HG03442 (cell line): ENCODE data around the gene LYSMD4.

Experiments
- ATAC-seq: cut with Tn5 transposase; IDR thresholded peaks from one replicate; pipeline ENCODE4 v1.9.1; 2021; ENCODE audit warnings: mild to moderate bottlenecking, moderate library complexity; ENCODE audit not compliant: unreplicated experiment

LYSMD4 gene

GRCh38 chr15:99732124-99732750, 1.0 kb downstream of the LYSMD4 start:
- no peak for ATAC-seq

GRCh38 chr15:99731336-99732123, 1.7 kb downstream of the LYSMD4 start:
- no peak for ATAC-seq

- no peak for ATAC-seq
These were observed 3.3 kb downstream of the LYSMD4 start for GRCh38 chr15:99729920-99730319.

GRCh38 chr15:99729327-99729726, 3.9 kb downstream of the LYSMD4 start:
- no peak for ATAC-seq

- no peak for ATAC-seq
These were observed 4.3 kb downstream of the LYSMD4 start for GRCh38 chr15:99728916-99729315.

GRCh38 chr15:99727733-99728132, 5.5 kb downstream of the LYSMD4 start:
- no peak for ATAC-seq

GRCh38 chr15:99727330-99727729, 5.9 kb downstream of the LYSMD4 start:
- ATAC-seq, result no peak

GRCh38 chr15:99726333-99726732, 6.9 kb downstream of the LYSMD4 start:
- ATAC-seq, result no peak

GRCh38 chr15:99722406-99722805, 10.8 kb downstream of the LYSMD4 start:
- ATAC-seq, result no peak

- ATAC-seq, result no peak
These were observed 11.3 kb downstream of the LYSMD4 start for GRCh38 chr15:99721896-99722295.

GRCh38 chr15:99721104-99721778, 12.0 kb downstream of the LYSMD4 start:
- no peak for ATAC-seq

GRCh38 chr15:99720533-99720932, 12.7 kb downstream of the LYSMD4 start:
- no peak for ATAC-seq

GRCh38 chr15:99719096-99719541, 14.1 kb downstream of the LYSMD4 start:
- ATAC-seq, result peak; percentile 69

GRCh38 chr15:99718421-99718820, 14.8 kb downstream of the LYSMD4 start:
- no peak for ATAC-seq

GRCh38 chr15:99717161-99718009, 15.9 kb downstream of the LYSMD4 start:
- ATAC-seq, result peak; percentile 31

GRCh38 chr15:99716540-99717095, 16.6 kb downstream of the LYSMD4 start:
- ATAC-seq, result no peak

- ATAC-seq, result no peak
These were observed 20.8 kb downstream of the LYSMD4 start for GRCh38 chr15:99712415-99712814.

GRCh38 chr15:99711625-99712024, 21.6 kb downstream of the LYSMD4 start:
- ATAC-seq, result no peak

GRCh38 chr15:99709243-99709986, 23.8 kb downstream of the LYSMD4 start:
- ATAC-seq, result no peak

- ATAC-seq, result no peak
These were observed 24.7 kb downstream of the LYSMD4 start for GRCh38 chr15:99708563-99708962.
